HG02981 (cell line): ENCODE results near the gene PPM1M.

ENCODE experiments used
- ATAC-seq: cut with Tn5 transposase; IDR thresholded peaks from one replicate; pipeline ENCODE4 v1.9.1; 2021; ENCODE audit warnings: mild to moderate bottlenecking, moderate library complexity; ENCODE audit not compliant: unreplicated experiment

Gene PPM1M

GRCh38 chr3:52229656-52230055, 15.9 kb upstream of the PPM1M start:
- no peak for ATAC-seq

DNA sequence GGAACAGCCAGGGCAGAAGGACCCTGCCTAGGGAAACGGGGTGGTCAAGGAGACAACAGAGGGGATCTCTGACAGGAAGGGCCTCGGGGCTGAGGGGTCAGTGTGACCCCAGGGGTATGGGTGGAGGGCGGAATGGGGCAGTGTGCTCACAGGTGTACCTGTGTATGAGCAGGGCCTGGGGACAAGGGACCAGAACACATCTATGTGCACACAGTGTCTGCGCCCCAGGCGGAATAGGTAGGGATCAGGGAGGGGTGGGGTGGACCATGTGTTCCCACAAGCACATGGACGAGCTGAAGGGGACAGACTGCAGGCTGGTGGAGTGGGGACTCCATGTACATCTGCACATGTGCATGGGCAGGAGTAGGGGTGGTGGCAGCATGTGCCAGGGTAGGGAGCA, 15.1 kb upstream of the PPM1M start:
- ATAC-seq: no peak

GRCh38 chr3:52230889-52231499, 14.6 kb upstream of the PPM1M start:
- ATAC-seq: no peak

- no peak for ATAC-seq
Measured at GRCh38 chr3:52231502-52232278, 13.9 kb upstream of the PPM1M start.

DNA sequence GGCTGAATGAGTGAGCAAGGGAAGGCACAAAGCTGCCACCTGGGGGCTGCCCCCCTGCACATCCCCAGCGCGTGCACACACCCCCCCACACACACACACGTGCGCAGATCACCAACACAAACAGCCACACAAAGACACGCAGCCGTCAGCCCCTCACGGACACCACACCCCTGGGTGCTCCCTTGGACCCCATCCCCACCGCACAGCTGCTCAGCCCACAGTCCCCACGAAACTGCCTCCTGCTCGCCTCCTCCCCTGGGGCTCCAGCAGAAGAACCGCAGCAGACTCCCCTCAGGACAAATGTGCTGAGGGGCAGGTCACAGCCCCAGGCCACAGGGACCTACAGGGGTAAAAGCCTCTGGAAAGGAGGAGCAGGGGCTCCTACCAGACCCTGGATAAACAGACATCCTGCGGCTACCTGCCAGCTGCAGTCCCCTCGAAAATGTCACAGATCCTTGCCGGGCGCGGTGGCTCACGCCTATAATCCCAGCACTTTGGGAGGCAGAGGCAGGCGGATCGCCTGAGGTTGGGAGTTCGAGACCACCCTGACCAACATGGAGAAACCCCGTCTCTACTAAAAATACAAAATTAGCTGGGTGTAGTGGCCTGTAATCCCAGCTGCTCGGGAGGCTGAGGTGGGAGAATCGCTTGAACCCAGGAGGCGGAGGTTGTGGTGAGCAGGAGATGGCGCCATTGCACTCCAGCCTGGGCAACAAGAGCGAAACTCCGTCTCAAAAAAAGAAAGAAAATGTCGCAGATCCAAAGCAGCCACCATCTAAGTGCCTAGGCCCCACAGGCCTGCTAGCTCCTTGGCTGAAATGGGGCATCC, 13.1 kb upstream of the PPM1M start:
- no peak for ATAC-seq

DNA sequence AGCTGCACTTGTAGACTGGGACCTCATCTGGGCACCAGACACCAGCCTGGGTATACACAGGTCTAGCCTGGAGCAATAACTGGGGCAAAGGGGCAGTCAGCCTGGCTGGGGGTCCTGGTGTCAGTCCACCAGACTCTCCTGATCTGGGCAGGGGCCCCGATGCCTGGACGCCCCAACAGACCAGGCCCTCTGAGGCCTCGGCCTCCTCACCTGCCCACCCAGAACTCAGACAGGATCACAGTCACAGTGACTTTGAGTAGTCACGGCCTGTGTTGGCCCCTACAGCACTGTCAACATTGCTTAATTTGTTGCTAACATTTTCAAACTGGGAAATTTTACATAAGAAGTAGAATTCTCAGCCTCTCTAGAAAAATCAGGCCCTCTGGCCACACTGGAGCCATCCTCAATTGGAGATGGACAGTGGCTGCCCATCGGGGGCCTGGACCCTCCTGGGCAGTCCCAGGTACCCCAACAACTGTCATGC, 12.4 kb upstream of the PPM1M start:
- no peak for ATAC-seq

- no peak for ATAC-seq
Measured at GRCh38 chr3:52233968-52234367, 11.6 kb upstream of the PPM1M start.

DNA sequence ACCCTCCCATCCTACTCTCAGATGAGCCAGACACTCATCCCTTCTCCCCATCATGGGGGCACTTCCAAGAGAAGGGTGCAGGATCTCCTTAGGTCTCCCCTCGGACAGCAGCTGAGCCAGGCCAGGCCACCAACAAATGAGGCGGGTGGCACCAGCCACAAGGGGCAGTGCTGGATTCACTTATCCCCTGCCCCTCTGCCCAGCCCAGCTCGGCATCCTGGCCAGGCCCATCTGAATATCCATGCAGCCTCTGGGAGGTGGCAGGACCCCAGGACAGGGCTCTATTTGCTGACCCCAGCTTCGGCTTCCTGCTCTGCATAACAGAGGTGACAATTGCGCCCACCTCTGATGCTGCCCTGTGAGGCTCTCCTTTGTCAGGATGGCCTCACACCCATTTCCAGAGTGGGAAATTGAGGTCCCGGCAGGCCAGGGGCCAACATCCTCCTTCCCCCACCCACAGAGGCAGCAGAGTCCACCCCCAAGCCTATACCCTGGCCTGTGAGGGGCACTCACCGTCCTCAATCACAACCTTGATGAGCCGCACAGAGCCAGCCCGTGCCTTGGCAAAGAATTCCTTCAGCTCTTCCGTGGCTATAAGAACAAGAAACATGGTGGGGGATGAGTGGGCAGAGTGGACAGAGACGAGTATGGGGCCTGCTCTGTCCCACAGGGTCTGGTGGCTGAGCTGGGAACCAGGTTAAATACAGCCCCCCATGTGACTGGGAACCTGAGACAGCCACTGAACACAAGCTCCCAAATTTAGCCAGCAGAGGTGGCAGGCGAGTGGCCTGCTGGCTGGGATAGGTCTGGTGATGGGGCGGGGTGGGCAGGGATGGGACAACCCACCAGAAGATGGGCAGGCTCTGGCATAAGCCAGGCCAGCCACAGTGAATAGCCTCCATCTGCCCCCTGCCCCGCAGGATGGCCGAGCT, 10.8 kb upstream of the PPM1M start:
- ATAC-seq: no peak

- ATAC-seq: no peak
Measured at GRCh38 chr3:52236424-52236886, 9.1 kb upstream of the PPM1M start.

- no peak for ATAC-seq
Measured at GRCh38 chr3:52237006-52237656, 8.4 kb upstream of the PPM1M start.

- no peak for ATAC-seq
Measured at GRCh38 chr3:52237657-52238172, 7.8 kb upstream of the PPM1M start.

DNA sequence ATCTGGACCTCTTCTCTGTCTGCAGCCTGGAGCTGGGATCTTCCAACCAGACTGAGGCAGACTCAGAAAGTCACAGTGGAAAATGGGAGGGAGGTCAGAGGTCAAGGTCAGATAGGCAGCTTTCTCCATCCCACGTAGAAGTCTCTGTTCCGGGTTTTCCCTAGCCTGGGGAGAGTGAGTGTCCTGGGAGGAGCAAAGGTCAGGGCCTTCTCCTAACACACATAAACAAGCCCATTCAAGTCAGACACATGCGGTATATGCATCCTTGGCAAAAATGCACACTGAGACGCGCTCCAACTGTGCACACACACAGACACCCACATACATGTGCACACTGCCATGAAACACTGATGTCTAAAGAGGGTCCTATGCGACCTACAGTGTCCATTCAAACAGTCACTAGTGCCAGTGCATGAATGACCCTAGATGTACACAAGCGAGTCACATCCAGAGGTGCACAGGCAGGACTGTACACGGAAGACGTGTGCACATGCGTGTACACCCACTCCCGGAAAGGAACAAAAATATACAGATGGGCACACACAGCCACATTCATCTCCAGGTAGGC, 7.3 kb upstream of the PPM1M start:
- ATAC-seq: no peak

GRCh38 chr3:52238761-52239701, 6.5 kb upstream of the PPM1M start, which contains the start of gene TWF2:
TSS of gene TWF2 (minus strand) at chr3:52239158. CDS start at chr3:52239016, 142 bp downstream.
- peak; percentile 72 for ATAC-seq

DNA sequence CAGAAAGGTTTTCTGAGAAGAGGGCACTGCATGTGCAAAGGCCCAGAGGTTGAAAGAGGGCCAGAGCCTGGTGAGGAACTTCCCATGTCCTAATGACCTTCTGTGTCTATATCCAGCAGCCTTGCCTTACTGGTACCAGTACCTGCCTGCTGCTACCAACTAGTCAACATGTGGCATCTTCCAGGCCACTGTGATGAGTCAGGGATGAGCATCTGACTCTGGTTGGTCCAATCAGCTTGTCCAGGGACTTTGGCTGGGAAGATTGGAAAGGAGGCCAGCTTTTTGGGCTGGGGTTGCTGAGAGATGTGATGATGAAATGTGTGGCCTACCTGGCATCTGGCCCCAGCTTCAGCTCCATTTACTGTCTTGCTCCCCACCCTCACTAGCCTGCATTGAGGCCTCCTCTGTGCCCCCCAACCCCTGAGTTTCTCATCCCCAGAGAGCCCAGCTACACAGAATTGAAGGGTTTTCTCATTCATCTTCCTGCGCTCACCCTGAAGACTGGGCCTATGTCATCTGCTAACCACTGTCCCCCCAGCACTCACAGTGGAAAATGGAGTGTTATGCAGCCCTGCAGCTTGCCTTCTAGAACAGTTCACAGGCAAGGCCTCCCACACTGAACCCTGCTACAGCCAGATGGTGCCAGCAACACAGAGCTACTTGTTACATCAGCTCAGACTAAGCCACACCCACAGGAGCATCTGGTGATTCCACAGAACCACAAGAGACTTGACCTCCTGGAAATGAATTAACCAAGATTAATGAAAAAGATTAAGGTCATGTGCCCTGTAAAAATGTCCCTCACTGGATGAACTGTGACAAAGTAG, 5.3 kb upstream of the PPM1M start:
- ATAC-seq: no peak

GRCh38 chr3:52240886-52241370, 4.6 kb upstream of the PPM1M start:
- no peak for ATAC-seq

DNA sequence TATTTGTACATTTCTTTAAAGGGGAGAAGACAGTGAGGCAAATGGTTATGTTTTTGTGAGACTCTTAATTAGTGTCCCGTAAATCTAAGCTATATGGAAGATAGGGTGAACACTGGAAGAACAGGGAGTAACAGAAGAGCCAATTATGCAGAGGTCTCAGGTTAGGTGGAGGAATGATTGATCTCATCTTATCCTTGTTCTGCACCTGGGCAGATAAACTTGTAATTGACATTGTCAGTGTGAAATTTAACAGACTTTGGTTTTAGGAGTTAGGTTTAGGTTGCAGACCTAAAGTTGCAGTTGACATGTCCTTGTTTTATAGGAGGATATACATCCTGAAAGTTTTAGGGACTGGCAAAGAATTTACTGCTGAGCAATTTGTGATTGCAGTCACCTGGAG, 3.5 kb upstream of the PPM1M start:
- ATAC-seq: no peak
